HG03378 (cell line): Measurements from ENCODE around the gene AATK.
"Not testable (repeated sequence)": the region's sequence is repeated elsewhere in the genome, so short reads cannot be mapped to it uniquely, and the experiment has no call there.

Experiments used
- ATAC-seq: cut with Tn5 transposase; IDR thresholded peaks from one replicate; pipeline ENCODE4 v1.9.1; 2021; ENCODE audit warnings: mild to moderate bottlenecking, moderate library complexity; ENCODE audit not compliant: unreplicated experiment

Gene AATK

DNA sequence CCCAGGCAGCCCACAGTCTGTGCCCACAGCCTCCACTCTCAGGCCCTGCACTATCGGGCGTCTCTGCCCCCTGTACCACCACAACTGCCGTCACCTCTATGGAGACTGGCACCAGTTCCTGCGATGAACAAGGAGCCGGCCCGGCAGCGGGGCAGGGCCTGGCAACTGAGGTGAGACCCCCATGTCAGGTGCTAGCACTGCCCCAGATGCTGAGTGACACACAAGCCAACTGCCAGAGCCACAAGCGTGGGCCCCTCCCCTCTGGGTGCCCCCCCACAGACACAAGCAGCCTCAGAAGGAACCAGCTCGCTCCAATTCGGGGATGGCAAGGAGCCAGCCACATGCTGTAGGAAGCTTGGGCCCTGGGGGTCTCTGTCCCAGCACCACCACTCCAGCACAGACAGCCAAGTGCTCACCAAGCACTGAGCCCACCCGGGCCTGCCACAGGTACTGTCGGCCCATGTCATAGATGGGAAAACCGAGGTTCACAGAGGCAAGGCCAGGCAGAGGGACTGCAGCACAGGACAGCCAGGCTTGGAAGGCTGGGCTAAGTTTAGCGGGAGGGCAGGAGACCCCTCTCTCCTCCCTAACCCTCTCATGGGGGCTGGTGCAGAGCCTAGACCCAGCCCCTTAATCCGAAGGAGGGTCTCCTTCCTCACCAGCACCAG is 2.2 kb downstream of the AATK start:
- ATAC-seq: no peak

DNA sequence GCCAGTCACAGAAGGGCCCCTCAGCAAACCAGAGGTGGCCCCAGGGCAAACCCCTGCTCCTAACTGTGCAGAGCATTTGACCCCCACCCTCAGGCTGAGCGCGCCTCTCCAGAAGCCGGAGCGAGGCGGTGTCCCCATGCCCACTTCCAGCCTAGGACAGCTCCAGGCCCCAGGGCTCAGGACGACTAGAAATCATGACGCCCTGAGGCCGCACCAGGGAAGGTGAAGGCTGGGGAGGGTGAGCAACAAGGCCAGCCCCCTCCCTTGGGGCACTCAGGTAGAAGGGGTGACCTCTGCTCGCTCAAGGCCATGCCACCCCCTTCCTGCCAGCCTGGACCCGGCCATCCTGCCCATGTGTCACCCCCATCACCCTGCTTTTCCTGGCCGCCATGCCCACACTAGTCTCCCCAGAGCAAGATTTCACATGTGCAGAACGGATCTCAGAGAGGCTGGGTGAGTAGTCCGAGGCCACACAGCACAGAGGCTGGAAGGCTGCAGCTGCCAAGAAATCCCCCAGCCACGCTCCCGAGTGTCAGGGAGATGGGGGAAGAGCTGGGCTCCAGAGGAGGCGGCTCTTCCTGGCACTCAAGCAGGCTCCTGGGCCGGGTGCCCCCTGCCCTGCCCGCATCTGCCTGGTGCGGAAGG is 2.8 kb downstream of the AATK start:
- ATAC-seq: no peak

DNA sequence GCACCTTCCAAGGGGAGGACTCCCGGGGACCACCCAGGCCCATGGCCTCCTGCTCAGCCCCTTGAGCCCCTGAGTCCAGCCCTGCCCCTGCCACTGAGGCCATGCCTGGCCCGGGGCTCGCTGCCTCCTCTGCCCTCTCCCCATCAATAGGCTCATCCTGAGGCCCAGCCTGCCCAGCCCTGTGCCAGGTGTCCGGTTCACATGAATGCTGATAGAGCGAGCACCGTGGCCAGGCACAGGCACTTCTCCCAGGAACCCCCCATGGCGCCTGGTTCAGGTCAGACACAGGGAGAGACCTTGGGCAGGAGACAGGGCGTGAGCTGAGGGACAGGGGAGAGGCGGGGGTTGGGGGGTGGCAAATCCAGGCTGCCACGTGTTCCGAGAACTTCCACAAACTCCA is 3.5 kb downstream of the AATK start:
- no peak for ATAC-seq

DNA sequence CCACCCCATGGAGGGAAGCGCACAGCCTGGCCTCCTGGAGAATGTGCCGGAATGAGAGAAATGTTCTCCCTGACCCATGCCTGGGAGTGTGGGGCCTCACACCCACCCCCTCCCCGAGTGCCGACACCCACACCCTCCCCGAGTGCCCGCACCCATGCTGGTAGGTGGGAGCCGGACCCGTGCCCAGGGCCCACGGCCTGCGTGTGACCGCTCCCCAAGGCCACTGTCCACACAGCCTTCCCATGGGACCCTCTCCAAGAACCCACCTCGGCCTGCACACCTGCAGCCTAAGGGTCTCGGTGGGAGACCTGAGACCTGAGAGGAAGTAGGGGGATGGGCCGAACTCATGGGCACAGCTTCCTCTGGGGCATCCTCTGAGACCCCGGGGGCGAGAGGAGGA is 4.0 kb downstream of the AATK start:
- no peak for ATAC-seq

DNA sequence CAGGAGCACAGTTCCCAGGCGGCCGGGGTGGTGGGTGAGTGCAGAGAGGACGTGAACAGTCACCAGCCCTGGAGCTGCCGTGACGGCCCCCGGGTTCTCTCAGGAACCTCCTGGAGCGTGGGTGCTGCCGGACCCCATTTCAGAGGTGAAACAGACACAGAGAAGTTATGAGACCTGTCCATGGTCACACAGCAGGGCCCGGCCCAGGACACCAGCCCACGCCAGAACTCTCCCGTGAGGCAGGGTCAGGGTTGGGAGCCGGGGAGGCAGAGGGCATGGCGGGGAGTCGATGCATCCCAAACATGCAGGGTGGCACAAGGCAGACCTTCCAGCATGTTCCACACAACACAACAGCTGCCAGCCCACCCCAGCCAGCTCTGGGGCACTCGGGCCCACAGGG is 4.5 kb downstream of the AATK start:
- ATAC-seq: no peak

DNA sequence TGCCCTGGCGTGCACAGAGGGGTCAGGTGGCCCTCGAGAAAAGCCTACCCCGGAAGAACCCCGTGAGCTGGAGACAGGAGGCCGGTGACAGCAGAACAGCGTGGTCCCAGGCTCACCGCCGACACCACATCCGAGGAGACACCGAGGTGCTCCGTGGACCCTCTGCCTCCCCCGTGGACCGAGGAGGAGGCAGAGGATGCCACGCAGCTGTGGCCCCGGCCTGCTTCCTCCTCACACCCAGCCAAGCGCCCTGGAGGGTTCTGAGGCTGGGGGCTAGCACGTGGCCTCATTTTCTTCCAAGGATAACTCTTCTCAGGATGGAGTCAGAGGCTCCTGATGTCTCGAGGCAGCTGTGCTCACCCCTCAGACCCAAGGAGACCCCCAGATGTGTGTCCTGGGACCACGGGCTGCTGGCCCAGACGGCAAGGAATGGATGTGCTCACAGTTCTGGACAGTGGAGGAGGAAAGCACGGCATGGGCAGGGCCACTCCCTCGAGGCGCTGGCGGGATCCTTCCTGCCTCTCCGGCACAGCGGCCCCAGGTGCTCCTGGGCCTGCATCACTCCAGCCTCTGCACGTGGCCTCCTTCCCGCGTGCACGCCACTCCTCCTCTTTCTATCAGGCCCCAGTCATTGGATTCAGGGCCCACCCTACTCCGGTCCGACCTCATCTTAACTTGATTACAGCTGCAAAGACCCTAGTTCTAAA is 5.1 kb downstream of the AATK start:
- ATAC-seq: no peak

DNA sequence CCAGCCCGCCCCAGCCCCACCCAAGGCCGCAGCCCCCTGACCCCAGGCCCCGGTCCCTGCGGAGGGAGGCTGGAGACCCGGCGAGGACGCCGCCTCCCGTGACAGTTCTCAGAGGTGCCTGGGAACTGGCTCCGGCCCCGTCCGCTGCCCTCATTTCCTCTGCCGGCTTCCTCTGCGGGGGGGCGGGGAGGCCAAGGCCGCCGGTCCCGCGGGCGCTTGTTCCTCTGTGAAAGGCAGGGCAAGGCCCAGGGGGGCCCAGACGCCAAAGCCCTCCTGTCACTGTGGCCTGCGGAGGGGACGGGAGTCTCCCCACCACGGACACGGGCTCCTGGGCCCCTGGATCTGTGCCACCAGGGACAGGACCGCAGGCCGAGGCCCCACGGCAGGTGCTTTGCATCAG is 5.7 kb downstream of the AATK start:
- no peak for ATAC-seq

DNA sequence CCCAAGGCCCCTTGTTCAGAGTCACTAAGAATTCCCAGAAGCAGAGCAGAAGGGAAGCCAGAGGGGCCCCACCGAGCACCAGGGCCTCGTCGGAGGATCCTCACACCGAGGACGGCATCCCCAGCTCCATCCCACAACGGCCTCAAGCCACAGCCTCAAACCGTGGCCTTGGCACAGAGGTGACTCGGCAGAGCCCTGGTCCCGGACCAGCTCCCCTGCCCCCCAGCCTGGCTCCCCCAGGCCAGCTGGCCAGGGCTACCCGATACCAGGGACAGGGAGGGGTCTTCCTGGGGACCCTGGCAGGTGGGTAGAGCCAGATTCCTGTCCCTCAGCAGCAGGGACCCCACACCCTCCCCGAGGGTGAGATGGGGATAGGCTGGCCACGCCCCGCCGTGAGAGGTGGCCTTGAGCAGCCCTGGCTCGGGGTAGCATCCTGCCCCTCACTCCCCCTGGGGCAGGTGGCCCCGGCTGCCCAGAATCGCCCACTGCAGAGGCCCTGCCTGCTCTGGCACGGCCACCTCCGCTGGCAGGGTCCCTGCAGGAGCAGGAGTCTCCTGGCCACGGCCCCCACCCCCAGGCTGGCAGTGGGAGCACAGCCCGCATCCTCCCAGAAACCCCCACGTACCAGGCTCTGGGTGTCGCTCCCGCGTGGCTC is 6.3 kb downstream of the AATK start:
- ATAC-seq: no peak

DNA sequence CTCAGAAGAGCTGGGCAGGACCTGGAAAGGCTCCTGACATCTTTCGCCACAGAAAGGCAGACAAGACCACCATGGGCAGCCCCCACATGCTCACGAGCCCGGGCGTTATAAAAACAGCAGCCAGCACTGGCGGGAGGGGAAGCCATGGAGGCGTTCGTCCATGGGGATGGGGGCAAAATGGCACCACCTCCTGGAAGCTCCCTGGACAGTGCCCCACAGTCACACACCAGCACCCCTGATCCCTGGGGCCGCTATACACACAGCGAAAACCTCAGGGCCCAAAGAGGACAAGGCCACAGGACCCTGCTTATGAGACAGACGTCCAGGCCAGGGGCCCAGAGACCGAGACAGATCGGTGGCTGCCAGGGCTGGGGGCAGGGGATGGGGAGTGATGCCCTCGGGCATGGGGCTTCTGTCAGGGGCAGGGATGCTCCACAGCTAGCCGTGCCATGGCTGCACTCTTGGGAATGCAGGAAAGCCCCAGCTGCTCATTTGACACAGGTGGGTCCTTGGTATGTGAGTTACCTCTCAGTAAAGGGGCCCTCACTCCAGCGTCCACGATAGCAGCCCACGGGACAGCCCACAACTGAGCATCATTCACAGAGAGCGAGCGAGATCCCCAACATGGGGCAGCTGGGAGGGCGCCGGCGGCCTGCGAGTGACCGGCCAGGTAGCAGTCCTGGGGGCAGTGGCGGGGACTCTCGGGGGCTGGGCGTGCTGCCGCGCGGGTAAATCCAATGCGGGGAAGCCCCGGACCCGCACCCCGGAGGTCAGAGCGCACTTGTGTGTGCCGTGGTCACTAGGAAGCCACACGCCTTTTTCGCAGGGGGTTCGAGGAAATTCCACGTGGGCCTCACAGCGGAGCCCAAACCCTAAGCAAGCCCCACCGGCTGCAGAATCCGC is 7.1 kb downstream of the AATK start:
- no peak for ATAC-seq

DNA sequence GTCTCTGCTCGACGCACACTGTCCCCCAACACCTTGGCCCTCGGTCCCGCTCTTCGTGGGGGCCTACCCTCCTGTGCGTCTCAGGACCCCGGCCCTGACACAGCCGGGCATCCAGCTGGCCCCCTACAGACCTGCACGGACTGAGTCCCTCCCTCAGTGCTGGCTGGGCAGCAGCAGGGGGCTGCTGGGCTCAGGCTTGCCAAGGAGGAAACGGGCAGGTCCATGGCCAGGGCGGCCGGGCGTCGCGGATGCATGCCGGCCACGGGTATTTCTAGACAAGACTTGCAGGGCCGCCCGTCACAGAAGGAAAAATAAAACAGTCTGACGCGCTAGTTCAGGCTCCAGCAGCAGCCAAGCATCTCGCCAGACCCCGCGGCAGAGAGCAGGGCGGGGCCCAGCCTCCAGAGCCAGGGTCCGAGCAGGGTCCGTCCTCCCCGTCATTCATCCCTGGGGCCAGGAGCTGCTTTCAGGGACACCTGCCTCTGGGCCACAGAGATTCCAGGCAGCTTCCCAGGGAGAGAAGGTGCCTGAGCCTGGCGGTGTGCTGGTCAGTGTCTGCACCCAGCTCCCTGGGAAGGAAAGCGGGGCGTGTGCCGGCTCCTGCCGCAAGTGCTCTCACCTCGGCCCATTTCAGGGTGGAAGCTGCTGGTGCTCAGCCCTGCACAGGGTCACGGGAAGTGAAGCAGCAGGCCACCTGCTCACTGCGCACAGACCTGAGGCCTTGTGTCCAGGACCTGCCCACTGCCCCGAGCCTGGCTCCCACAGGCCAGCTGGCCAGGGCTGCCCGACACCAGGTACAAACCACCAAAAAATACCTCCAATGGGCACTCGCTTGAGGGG is 8.0 kb downstream of the AATK start:
- no peak for ATAC-seq

DNA sequence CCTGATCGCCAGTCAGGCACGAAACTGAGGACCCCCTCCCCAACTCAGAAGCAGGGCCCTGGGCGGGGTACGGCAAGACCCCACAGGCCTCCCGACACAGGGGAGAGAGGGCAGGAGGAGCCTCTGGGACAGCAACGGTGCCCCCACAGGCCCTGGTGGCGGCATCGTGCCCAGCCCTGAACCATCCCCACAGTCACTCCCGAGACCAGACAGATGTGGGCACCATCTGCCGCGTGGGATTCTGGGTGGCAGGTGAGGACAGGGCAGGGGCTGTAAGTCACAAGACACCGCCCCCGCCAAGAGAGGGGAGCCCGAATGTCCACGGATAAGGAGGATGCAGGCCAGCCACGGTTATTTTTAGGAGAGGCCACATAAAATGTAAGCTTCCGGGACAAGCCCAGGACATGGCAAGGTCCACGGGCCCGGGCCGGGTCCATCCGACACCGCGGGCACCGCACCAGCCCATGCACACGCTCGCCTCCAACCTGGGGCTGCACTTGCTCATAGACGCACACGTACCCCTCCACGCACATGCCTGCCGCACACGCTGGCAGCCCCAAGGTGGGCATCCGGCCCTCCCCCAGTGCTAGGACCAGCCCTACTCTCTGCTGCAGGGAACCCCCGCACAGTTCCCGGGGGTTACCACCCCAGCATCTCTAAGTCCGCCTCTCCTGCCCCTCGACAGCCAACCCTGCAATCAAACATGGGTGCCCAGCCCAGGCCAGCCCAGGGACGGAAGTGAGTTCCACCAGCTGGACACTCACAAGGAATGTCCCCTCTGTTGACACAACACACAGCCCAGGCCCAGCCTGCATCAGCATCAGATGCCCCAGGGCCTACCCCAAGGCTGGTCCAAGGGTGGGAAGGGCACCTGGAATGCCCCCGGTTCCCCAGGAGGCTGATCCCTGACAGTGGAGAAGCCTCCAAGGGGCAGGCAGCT is 8.9 kb downstream of the AATK start:
- no peak for ATAC-seq

DNA sequence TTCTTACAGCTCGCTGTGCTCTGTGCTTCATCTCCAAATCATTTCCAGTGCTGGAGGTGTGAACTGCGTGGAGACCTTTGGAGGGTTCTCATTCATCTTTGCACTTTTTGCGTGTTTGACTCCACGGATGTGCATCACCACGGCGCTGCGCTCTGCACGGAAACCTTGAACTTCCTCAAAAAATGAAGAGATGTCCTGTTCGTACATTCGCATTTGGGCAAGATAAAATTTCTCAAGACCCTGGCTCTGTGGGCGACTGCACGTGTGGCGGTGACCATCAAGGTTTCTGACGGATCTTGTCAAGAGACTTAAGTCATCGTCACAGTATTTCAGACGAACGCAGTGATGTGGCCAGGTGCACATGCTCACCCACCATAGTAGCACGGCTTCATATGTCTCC is 11.1 kb downstream of the AATK start:
- no peak for ATAC-seq

DNA sequence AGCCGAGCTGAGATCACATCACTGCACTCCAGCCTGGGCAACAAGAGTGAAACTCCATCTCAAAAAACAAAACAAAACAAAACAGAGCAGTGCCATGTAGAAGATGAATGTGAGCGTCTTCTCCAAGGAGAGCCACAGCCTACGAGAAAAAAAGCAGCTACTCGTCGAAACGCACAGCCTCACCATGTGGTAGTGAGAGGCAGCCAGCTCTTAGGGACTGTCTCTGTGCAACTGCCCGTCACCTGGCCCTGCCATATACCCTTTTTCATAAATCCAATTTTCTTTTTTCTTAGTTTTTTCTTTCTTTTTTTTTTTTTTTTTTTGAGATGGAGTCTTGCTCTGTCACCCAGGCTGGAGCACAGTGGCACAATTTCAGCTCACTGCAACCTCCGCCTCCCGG is 12.0 kb downstream of the AATK start:
- ATAC-seq: not testable (repeated sequence)

DNA sequence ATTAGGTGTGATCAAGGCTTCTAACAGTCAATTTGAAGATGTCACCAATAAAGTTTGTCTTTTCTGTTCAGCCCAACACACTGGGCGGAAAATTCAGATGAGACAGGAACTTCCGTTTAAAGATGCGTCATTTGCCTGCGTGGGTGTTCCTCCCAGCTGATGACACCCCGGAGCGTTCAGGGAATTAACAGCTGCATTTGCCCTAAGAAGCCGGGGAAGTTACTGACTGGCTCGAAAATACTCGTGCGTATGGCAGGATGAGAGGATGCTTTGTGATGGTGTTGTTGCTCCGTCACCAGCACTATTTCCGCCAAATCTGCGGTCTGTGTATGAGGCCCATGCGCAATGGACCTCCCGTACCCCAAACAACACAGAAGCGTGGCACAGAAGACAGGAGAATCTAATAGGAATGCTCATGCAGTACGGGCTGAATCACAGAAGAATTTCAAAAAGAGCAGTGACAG is 12.6 kb downstream of the AATK start:
- ATAC-seq: no peak

DNA sequence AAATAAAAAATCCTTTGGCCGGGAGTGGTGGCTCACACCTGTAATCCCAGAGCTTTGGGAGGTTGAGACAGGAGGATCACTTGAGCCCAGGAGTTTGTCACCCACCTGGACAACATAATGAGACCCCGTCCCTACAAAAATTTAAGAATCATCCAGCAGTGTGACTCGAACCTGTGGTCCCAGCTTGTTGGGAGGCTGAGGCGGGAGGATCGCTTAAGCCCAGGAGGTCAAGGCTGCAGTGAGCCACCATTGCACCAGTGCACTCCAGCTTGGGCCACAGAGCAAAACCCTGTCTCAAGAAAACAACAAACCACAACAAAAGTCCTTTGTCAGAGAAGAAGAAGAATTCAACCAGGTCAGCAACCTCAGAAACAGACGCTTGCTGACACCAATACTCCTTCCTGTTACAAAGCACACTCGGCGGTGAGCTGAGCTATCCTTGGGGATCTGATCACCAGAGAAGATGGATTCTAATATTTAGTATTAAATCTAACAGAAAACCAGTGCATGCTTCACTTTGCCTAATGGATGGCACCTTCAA is 13.7 kb downstream of the AATK start:
- no peak for ATAC-seq

DNA sequence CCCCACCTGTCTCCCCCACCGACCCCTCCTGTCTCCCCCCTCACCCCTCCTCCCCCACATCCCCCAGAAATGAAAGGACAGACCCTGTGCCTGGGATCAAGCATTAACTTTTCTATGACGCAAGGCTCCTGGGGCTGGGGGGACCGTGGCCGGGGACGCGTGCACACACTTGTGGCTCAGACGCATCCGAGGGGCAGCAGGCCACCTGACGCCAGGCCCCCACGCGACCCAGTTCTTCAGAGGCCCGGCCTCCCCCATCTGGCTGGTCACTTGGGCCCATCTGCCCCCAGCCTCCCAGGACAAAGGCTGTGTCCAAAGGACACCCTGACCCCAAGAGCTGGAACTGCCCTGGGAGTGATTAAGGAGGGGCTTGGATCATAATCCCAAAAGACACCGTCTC is 14.7 kb downstream of the AATK start:
- no peak for ATAC-seq

DNA sequence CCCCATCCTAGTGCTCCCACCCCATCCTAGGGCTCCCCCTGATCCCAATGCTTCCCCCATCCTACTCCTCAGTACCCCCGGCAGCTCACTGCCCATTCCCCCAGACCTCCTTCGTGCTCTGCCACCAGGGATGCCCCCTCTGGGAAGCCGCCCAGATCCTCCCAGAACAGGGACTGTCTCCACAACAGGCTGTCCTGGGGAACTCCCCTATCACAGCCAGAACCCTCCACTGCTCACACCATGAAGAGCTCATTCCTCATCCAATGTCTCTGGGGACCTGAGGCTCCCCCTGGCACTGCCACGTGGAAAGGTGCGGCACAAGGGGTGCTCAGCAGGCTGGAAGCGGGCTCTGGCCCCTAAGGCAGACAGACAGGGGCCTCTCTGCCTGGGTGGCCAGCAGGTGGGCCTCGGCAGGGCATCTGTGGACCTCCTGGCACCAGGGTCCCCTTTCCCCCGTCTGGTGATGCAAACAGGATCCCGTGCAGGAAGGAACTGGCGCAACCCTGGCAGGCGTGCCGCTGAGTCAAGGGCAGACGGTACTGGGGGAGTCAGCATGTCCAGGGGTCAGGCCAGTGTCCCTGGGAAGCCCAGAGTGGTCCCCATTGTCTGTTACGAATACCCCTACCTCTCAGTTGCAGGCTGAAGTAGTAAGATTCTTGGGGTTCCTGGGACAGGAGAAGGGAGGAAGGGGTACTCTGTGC is 15.5 kb downstream of the AATK start:
- no peak for ATAC-seq

DNA sequence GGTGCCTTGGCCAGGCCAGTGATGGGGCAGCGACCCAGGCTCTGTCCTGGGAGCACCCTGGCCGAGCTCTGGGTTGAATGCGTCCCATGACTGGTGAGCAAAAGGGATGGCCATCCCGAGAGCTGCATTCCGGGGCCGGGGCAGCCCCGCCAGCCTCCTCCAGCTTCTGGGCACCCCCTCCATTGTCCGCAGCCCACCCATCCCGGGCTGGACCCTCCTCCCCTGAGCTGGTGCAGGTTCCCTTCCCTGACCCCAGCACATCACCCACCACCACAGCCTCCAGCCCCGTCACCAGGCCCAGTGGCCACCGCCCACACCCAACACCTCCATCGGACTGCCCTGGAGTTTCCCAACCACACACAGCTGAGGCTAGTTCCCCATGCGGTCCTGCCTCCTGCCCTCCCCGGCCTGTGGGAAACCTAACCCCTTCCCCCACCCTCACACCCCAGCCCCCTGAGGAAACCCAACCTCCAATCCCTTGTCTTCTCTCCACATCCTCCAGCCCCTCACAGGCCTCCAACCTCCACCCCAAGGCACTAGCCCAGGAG is 17.0 kb downstream of the AATK start:
- ATAC-seq: no peak
